A549 (cell line): ENCODE results near the gene MTHFD2L.

Experiments
- BCL3 ChIP-seq: fragments of >200 bp; sonication (Bioruptor Twin); formaldehyde crosslinking; IDR thresholded peaks from 3 replicates; pipeline ENCODE4 v1.6.1; 2016
- EP300 ChIP-seq, 2 experiments: fragments of >200 bp; sonication (Bioruptor Twin); formaldehyde crosslinking; IDR thresholded peaks; 2 replicates in 1 of 2; 3 replicates in 1 of 2; pipeline ENCODE4 v1.6.1; 2016 to 2017
- FOSL2 ChIP-seq, 2 experiments: fragments of 450-650 bp in 1 of 2; fragments of >200 bp in 1 of 2; sonication (Bioruptor Twin) in 1 of 2; formaldehyde crosslinking; IDR thresholded peaks; 2 replicates each; pipeline versions ENCODE4 v1.5.0 to v1.6.1; 2016 to 2020; ENCODE audit warnings: mild to moderate bottlenecking in 1 of 2, moderate library complexity in 1 of 2
- JUN ChIP-seq, 2 experiments: fragments of >200 bp; sonication (Bioruptor Twin); formaldehyde crosslinking; IDR thresholded peaks; 2 replicates in 1 of 2; 3 replicates in 1 of 2; pipeline ENCODE4 v1.6.1; 2016 to 2017
- NR3C1 ChIP-seq: fragments of >200 bp; sonication (Bioruptor Twin); formaldehyde crosslinking; IDR thresholded peaks from 3 replicates; pipeline ENCODE4 v1.6.1; 2017
- POLR2A ChIP-seq: IDR thresholded peaks from 2 replicates; pipeline ENCODE4 v1.6.1; 2012; ENCODE audit warnings: mild to moderate bottlenecking, low read length
- RAD21 ChIP-seq, 2 experiments: fragments of >200 bp in 1 of 2; sonication (Bioruptor Twin) in 1 of 2; formaldehyde crosslinking in 1 of 2; IDR thresholded peaks in 1 of 2; conservative IDR thresholded peaks in 1 of 2; 2 replicates in 1 of 2; 3 replicates in 1 of 2; pipeline ENCODE4 v1.6.1; 2012 to 2018; ENCODE audit warnings: inconsistent platforms in 1 of 2
- SMC3 ChIP-seq: fragments of >200 bp; sonication (Bioruptor Twin); formaldehyde crosslinking; IDR thresholded peaks from 3 replicates; pipeline ENCODE4 v1.6.1; 2018; ENCODE audit warnings: inconsistent platforms
- USF2 ChIP-seq: fragments of 450-650 bp; IDR thresholded peaks from 2 replicates; pipeline ENCODE4 v1.6.1; 2014; ENCODE audit warnings: antibody characterized with exemption
- TF ChIP-seq, protein P1 (sequence below): fragments of >200 bp; sonication (Bioruptor Twin); formaldehyde crosslinking; IDR thresholded peaks from 3 replicates; pipeline ENCODE4 v1.5.1; 2016
- TF ChIP-seq, protein P2 (sequence below): IDR thresholded peaks from 2 replicates; pipeline ENCODE4 v1.6.1; 2012

DNA sequence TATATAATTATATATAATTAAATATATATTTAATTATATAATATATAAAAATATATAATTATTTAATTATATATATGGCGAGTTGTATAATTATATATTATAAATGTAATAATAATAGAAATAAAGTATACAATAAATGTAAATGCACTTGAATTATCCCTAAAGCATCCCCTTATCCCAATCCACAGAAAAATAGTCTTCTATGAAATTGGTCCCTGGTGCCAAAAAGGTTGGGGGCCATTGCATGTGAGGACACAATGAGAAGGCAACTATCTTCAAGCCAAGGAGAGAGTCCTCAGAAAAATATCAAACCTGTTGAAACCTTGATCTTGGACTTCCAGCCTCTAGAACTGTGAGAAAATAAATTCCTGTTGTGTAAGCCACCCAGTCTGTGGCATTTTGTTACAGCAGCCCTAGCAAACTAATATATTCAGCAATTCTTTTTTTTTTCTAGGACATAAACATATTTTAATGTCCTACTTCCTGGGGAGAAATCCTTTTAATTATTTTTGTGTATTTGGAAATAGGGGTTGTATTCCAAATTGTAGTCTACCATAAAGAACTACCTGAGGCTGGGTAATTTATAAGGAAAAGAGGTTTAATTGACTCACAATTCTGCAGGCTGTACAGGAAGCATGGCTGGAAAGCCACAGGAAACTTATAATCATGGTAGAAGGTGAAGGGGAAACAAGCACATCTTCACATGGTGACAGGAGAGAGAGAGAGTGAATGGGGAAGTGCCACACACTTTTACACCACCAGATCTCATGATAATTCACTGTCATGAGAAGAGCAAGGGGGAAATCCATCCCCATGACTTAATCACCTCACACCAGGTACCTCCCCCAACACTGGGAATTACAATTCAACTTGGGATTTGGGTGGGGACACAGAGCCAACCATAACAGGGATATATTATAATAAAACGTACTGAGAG is 36.0 kb upstream of the MTHFD2L start:
- no peak for TF ChIP-seq BCL3
- TF ChIP-seq, protein P1, sequence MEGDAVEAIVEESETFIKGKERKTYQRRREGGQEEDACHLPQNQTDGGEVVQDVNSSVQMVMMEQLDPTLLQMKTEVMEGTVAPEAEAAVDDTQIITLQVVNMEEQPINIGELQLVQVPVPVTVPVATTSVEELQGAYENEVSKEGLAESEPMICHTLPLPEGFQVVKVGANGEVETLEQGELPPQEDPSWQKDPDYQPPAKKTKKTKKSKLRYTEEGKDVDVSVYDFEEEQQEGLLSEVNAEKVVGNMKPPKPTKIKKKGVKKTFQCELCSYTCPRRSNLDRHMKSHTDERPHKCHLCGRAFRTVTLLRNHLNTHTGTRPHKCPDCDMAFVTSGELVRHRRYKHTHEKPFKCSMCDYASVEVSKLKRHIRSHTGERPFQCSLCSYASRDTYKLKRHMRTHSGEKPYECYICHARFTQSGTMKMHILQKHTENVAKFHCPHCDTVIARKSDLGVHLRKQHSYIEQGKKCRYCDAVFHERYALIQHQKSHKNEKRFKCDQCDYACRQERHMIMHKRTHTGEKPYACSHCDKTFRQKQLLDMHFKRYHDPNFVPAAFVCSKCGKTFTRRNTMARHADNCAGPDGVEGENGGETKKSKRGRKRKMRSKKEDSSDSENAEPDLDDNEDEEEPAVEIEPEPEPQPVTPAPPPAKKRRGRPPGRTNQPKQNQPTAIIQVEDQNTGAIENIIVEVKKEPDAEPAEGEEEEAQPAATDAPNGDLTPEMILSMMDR = no peak
- no peak for TF ChIP-seq JUN (IDR thresholded peaks at IDR 0.05)
- no peak for TF ChIP-seq NR3C1
- no peak for TF ChIP-seq EP300 (IDR thresholded peaks at IDR 0.05)
- TF ChIP-seq USF2 = no peak
- TF ChIP-seq POLR2A = no peak
- TF ChIP-seq SMC3 = no peak
- no peak for TF ChIP-seq FOSL2 (IDR thresholded peaks at IDR 0.05)
- no peak for TF ChIP-seq FOSL2 (CRISPR knock-in tag; IDR thresholded peaks at IDR 0.05)
- TF ChIP-seq RAD21 (conservative IDR thresholded peaks at IDR 0.05 in 1 of 2, IDR thresholded peaks at IDR 0.05 in 1 of 2) = no peak
- TF ChIP-seq, protein P2, sequence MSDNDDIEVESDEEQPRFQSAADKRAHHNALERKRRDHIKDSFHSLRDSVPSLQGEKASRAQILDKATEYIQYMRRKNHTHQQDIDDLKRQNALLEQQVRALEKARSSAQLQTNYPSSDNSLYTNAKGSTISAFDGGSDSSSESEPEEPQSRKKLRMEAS = no peak
